ENCODE data around the gene CPLX4. TPM values are rescaled to one million over a fixed set of nuclear protein-coding genes. Genes with fewer than 3 reads are reported as not detected.

Gene CPLX4
- total and polyA plus RNA-seq, 2 of the 13 experiments (the other 11 are each of a cell fraction or from before 2014, with no cell fraction given), result not detected

DNA sequence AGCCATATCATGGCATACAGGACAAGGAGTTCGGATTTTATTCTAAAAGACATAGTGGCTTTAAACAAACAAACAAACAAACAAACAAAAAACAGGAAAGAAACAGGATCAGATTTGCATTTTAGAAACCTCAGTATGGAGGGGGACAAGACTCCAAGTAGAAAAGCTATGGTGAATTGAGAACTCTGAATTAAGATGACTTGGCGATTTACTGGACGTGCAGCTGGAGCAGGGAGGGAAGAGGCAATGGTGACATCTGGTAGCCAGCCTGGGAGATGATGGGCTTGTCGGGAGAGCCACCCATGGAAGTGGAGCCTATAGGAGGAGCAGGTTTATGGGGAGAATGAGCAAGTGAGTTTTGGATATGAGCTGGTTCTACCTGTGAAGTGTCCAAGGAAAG is 13.2 kb downstream of the CPLX4 start:
- intact Hi-C loops (cut with micrococcal nuclease; ENCODE audit: unreplicated experiment) (loop anchor here (5.0 kb wide), 1 partner anchor 223 kb away; no protein-coding TSS in a partner anchor), in situ Hi-C loops (cut with HindIII; ENCODE audit: extremely low pct_ligation_motif_present, low pct_unique_long_range_greater_than_20kb) (loop anchor here (5.0 kb wide), 1 partner anchor 97 kb away; no protein-coding TSS in a partner anchor)
- CTCF ChIA-PET (ENCODE audit: low intra/inter-chr PET ratio, low total read pairs), result no interaction called here
- Histone ChIP-seq H3K4me1 (ENCODE audit: insufficient read depth, low read length) (0 out of 2 replicates have a peak, but pooled peaks cover 4% of the 10 kb centered on the region), H3K27ac (ENCODE audit: extremely low read length, insufficient read depth, low read length) (no peak overlapping the region), H3K9me3 (ENCODE audit: low read length) (no peaks in the 10 kb centered on the region), H3K9ac (ENCODE audit: insufficient read depth, low read depth, low read length) (no peak overlapping the region), H3K4me3 (replicated peaks in 1 of 3; ENCODE audit: insufficient read depth in 1 of 3, low read depth in 2 of 3, low read length in 3 of 3) (no peak overlapping the region), H3K4me2 (ENCODE audit: low read depth, low read length) (no peak overlapping the region), H3K36me3 (replicated peaks in 1 of 2; ENCODE audit: control insufficient read depth in 1 of 2, insufficient read depth in 2 of 2, low read length in 2 of 2) (no peaks in the 10 kb centered on the region), H3K79me2 (ENCODE audit: insufficient read depth, low read length) (no peaks in the 10 kb centered on the region), H4K20me1 (ENCODE audit: insufficient read depth, low read length) (0 out of 2 replicates have a peak, but pooled peaks cover 3% of the 10 kb centered on the region), H3K27me3 (ENCODE audit: control insufficient read depth in 1 of 2, insufficient read depth in 2 of 2, low read length in 2 of 2) (peaks cover 3 to 61% of the 10 kb centered on the region in 2 experiments; a peak in 4 of 5 replicates), H2AFZ (ENCODE audit: low read length) (no peak overlapping the region)
- DNase-seq (ENCODE audit: low spot score), result no peak
- TF ChIP-seq KLF6 (CRISPR knock-in tag; IDR thresholded peaks at IDR 0.05) (no peak), TOPORS (CRISPR knock-in tag; IDR thresholded peaks at IDR 0.05) (no peak), GLI4 (CRISPR knock-in tag; IDR thresholded peaks at IDR 0.05; ENCODE audit: borderline replicate concordance) (no peak), ATF1 (CRISPR knock-in tag; IDR thresholded peaks at IDR 0.05) (no peak), NFKB2 (CRISPR knock-in tag; IDR thresholded peaks at IDR 0.05; ENCODE audit: borderline replicate concordance) (no peak), MAFK (conservative IDR thresholded peaks at IDR 0.05 in 1 of 2, IDR thresholded peaks at IDR 0.05 in 1 of 2; ENCODE audit: low read length in 2 of 2) (0 out of 4 replicates have a peak, but pooled peaks have one; percentile 6 to 30)
- TF ChIP-seq, protein P1, sequence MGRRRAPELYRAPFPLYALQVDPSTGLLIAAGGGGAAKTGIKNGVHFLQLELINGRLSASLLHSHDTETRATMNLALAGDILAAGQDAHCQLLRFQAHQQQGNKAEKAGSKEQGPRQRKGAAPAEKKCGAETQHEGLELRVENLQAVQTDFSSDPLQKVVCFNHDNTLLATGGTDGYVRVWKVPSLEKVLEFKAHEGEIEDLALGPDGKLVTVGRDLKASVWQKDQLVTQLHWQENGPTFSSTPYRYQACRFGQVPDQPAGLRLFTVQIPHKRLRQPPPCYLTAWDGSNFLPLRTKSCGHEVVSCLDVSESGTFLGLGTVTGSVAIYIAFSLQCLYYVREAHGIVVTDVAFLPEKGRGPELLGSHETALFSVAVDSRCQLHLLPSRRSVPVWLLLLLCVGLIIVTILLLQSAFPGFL (CRISPR knock-in tag; IDR thresholded peaks at IDR 0.05), result no peak
- TF ChIP-seq, protein P2, sequence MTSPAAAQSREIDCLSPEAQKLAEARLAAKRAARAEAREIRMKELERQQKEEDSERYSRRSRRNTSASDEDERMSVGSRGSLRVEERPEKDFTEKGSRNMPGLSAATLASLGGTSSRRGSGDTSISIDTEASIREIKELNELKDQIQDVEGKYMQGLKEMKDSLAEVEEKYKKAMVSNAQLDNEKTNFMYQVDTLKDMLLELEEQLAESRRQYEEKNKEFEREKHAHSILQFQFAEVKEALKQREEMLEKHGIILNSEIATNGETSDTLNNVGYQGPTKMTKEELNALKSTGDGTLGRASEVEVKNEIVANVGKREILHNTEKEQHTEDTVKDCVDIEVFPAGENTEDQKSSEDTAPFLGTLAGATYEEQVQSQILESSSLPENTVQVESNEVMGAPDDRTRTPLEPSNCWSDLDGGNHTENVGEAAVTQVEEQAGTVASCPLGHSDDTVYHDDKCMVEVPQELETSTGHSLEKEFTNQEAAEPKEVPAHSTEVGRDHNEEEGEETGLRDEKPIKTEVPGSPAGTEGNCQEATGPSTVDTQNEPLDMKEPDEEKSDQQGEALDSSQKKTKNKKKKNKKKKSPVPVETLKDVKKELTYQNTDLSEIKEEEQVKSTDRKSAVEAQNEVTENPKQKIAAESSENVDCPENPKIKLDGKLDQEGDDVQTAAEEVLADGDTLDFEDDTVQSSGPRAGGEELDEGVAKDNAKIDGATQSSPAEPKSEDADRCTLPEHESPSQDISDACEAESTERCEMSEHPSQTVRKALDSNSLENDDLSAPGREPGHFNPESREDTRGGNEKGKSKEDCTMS (CRISPR knock-in tag; conservative IDR thresholded peaks at IDR 0.05), result no peak
- TF ChIP-seq, protein P3, sequence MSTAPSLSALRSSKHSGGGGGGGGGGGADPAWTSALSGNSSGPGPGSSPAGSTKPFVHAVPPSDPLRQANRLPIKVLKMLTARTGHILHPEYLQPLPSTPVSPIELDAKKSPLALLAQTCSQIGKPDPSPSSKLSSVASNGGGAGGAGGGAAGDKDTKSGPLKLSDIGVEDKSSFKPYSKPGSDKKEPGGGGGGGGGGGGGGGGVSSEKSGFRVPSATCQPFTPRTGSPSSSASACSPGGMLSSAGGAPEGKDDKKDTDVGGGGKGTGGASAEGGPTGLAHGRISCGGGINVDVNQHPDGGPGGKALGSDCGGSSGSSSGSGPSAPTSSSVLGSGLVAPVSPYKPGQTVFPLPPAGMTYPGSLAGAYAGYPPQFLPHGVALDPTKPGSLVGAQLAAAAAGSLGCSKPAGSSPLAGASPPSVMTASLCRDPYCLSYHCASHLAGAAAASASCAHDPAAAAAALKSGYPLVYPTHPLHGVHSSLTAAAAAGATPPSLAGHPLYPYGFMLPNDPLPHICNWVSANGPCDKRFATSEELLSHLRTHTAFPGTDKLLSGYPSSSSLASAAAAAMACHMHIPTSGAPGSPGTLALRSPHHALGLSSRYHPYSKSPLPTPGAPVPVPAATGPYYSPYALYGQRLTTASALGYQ (CRISPR knock-in tag; IDR thresholded peaks at IDR 0.05), result no peak
- WGBS (ENCODE audit: low lambda C conversion rate), result 2% methylated on average over 4 of the region's 4 CpGs
- POLR2A ChIA-PET, result no interaction called here
- no TSS peak for BruUV-seq (replicated peaks)
- ATAC-seq, result no peak
- no peak for FAIRE-seq
